Adipose tissue (tissue), 3 donors: Measurements from ENCODE around the gene UBA5. TPM values are rescaled to one million over a fixed set of nuclear protein-coding genes. Genes with fewer than 3 reads are reported as not detected.

Experiments used
- H3K27ac ChIP-seq: one replicate; pipeline ENCODE4 v1.5.1; 2013; ENCODE audit warnings: low read depth, low read length
- WGBS, 3 donors: extraction: QIAGEN DNeasy Blood & Tissue Kit; methylation state at CpG; one replicate each; pipeline ENCODE4 v1.1.7; 2013; 5-methylcytosine and 5-hydroxymethylcytosine counted together
- polyA plus RNA-seq, 3 donors: library from polyadenylated mRNA; stranded (reverse); fragments of 200-250 nt; gene quantifications; one replicate each; pipeline ENCODE4 v1.2.3, GENCODE V29; 2013
- donor health status: healthy with polysubstance abuse.
- donor health status: Bipolar disorder and iron deficiency.
- donor health status: healthy.

UBA5 gene
- polyA plus RNA-seq, 3 donors, result 23.3 to 36.4 (median 29.3) TPM

DNA sequence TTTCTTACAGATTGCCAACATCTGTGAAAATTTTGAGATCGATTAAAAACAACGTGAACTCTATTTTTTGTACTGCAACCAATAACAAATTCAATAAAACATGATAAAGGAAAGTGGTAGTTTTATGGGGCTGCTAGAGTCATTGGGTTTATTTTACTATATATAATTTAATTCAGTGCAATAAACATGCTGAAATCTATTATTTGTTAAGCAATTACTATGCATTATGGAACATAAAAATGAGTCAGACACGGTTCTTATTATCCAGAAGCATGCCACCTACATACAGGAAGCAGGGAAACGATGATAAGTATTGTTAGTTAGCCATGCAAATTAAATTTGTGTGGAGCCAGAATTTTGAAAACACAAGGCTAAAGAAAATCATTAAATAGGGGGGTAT is 34.9 kb downstream of the UBA5 start:
- H3K27ac ChIP-seq, result no peak overlapping the region
- WGBS, 3 donors, result 78 to 86% (median 78%) methylated on average over 4 of the region's 4 CpGs

DNA sequence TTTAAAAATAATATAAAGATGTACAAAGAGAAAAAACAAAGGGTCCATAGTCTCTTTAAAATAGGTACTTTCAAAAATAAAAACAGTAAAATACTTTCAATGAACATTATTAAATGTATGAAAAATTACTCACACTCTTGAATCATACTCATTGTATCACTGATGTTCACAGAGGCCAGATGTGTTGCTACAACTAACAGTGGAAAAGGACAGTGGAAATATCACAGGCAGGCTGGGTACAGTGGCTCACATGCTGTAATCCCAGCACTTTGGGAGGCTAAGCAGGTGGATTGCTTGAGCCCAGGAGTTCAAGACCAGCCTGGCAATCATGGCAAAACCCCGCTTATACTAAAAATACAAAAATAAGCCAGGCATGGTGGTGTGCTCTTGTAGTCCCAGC is 35.3 kb downstream of the UBA5 start:
- WGBS, 3 donors, result 96 to 100% (median 97%) methylated on average over 1 of the region's 1 CpG
- no peak overlapping the region for H3K27ac ChIP-seq

DNA sequence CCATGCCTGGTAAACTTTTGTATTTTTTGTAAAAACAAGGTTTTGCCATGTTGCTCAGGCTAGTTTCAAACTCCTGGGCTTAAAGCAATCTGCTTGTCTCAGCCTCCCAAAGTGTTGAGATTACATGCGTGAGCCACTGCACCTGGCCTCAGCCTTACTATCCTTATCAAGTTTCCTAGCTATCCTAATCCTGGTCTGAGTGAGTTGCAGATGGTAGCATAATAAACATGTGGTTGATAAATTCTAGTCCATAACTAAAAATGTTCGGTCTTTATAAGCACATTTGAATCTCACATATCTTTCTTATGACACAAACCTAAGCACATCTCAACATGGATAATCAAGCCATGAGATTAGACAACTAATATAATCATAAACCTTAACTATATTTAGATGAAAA is 43.6 kb downstream of the UBA5 start:
- 58 to 100% (median 96%) methylated on average over 2 of the region's 2 CpGs for WGBS, 3 donors
- no peak overlapping the region for H3K27ac ChIP-seq

DNA sequence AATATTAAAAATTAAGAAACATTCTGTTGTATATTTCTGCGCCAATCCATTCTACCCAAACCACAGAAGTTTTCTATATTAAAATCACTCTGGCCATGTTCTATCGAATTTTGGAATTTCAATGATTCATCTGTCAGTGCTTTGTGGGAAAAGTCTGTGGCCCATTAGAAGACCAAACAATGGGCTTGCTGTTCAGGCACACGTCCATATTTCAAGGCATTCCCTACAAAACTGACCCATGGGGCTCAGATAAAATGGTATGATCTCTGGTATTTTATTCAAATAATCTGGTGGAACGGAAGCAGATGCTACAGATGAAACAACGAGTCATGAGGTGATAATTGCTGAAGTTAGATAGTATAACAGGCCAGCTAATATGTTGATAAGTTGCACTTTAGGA is 49.6 kb downstream of the UBA5 start:
- H3K27ac ChIP-seq, result no peak overlapping the region

DNA sequence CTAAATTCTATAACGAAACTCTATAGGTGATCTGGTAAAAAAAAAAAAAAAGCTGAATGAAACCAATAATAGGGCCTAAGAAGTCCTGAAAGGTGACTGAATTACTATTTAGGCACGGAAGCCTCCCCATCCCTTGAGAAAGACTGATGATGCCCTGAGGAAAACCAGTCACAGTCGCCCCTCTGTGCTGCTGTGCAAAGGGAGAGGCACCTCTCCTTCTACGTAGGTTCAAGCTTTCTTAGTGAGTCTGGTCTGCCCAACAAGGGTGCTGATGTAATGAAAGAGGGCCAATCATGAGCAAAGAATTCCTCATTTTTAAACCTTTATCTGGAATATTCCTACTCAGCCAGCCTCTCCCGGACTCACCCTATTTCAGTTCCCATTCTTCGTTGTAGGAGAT is 50.2 kb downstream of the UBA5 start:
- H3K27ac ChIP-seq, result no peak overlapping the region
- WGBS, 3 donors, result 96 to 97% (median 97%) methylated on average over 6 of the region's 6 CpGs

More for the DNA sequence above, 49.6 kb downstream of the UBA5 start:
- WGBS, 3 donors, result 87 to 93% (median 91%) methylated on average over 5 of the region's 5 CpGs

DNA sequence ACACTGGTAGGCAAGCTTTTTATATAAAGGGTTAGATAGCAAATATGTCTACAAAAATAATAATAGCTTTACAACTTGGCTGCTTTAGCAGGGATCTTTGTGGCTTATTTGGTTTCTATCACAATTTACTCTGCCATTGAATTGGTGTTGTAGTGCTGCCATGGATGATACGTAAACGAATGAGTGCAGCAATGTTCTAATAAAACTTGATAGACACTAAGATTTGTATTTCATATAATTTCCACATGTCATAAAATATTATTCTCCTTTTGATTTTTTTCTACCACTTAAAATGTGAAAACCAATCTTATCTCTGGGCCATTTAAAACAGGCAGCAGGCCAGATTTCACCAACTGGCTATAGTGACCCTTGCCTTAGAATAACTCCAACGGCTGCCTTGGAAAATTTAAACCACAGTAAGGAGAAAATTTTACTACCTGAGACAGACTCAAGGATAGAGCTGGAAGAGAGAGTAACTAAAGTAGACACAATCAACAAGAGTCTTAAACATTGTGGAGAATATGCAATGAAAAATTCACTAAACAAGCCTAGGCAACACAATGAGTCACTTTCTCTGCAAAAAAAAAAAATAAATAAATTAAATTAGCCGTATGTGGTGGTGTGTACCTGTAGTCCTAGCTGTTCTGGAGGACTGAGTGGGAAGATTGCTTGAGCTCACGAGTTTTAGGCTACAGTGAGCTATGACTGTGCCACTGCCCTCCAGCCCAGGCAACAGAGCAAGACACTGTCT is 54.0 kb downstream of the UBA5 start:
- H3K27ac ChIP-seq, result no peak overlapping the region
- WGBS, 3 donors, result 82 to 93% (median 85%) methylated on average over 5 of the region's 5 CpGs

DNA sequence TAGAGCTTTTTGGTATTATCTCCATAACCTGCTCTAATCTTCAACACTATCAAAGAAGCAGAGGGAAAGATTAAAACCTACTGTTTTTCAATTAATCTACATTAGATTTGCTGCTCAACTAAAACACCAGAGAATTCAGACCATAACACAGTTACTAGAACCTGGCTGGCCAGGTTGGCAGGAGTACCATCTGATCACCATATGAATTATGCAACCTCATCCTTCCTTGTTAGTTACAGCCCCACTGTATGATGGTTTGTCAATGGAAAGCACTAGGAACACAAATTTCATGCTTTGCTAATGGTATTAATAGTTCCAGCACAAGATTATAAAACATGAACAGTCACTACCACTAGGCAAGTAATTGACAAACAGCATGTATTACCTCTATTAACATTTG is 56.2 kb downstream of the UBA5 start:
- no peak overlapping the region for H3K27ac ChIP-seq

DNA sequence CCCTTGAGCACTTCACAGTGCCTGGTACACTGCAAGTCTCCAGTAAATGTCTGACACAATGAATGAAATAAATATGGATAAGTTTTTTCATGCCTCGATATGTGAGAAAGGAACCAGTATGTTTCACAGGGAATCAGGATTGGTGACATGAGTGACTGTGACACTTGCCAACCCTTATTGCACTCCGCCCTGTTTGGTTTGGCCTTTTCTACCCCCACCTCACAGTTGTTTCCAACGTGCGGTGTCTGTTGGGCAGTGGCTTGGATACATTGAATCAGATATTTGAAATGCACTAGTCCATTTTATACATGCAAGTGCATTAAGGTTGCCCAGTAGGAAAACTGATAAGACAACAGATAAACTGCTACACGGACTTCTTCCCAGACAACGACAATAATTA is 60.1 kb downstream of the UBA5 start:
- no peak overlapping the region for H3K27ac ChIP-seq
- 34 to 72% (median 68%) methylated on average over 6 of the region's 6 CpGs for WGBS, 3 donors

DNA sequence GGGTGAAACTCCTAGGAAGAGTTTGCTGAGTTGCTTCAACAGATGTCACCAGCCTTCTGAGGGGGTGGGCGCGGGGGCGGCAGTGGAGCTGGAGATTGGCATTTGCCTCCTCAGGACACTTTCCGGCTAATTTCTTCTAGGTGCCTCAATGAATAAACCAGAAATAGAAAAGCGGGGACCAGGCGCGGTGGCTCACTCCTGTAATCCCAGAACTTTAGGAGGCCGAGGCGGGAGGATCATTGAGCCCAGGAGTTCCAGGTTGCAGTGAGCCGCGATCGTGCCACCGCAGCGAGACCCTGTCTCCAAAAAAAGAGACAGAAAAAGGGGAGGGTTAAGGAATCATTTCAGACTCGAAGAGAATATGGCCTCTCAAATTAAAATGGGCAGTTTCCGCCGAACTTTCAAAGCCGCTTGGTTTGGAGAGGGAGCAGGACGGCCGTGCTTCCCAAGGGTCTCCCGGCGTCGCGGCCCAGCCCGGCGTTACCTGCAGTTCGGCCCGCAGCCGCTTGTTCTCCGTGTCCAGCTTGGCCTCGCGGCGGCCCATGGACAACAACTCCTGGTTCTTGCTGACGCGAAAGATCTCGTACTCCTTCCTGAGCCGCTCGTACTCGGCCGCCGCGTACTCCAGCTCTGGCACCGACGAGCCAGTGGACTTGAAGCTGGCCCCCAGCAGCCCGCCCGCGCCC is 61.5 kb downstream of the UBA5 start:
- WGBS, 3 donors, result 2 to 5% (median 4%) methylated on average over 47 of the region's 47 CpGs
- peak overlapping the region; percentile 70 for H3K27ac ChIP-seq

DNA sequence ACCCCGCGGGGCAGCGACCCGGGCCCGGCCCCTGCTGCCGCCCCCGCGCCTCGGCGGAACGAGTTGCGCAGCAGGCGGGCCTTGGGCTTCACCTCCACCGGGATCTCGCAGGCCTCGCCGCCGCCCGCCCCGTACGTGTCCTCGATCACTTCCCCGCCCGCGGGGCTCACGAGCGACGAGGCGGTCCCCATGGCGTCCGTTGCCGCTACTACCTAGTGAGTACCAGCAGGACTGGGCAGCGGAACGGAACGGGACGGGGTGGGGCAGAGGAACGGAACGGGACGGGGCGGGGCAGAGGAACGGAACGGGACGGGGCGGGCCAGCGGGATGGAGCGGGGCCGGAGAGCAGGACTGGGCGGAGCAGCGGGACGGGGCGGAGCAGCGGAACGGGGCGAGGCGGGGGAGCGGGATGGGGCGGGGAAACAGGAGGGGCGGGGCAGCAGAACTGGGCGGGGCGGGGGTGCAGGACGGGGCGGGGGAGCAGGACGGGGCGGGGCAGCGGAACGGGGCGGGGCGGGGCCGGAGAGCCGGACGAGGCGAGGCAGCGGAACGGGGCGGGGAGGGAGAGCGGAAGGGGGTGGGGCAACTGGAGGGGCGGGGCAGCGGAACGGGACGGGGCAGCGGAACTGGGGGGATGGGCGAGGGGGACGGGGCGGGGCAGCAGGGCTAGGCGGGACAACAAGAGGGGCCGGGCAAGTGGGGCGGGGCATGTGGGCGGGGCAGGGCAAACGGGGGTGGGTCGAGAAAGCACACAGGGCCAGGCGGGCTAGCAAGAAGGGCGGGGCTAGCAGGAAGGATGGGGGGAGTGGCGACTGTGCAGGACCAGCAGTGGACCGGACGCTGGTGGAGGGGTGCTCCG is 62.3 kb downstream of the UBA5 start, which contains the start of gene NPHP3:
NPHP3 (minus strand) TSS at position 245 of the 859 bp plus-strand sequence; CDS start at position 191, 54 bp downstream.
- H3K27ac ChIP-seq, result peak within 1 kb of the TSS; percentile 70
- 1 to 3% (median 1%) methylated on average over 67 to 93 of the region's 96 CpGs for WGBS, 3 donors

DNA sequence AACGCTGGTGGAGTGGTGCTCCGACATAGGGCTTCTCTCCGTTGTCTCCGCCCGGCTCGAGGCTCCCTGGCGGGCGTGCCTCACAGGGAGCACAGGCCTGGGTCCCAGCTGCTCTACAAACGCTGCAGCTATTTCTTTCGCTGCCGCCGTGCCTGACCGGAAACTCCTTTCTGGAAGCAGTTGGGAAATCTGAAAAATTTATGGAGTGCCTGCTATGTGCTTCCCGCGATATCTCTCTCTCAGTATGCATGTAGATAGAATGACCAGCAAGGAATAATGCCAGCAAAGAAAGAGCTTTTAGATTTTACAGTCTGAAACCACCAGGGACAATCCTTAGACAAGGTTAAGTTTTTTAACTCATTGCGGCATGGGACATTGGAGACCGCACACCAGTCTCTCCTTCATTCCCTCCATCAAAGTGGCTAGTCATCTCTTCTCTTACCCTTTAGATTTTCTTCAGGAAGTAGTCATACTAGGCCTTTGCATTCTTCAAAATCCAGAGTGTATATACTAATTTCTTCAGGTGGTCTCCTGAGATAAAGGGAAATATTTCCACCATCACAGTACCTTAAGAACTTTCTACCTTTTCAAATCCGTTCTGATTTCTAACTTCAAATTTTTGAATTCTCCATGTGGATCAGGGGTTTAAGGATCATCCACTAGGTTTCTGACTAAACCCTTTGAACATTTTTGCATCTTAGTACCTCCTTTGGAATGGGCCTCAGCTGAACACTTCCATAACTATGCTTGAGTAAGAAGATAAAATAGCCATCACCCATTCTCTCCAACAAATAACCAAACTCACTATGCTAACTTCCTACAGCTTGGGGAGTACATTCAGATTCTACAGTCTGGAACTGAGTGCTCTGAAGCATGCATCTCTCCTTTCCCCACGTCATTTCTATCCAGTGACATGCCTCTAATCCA is 63.2 kb downstream of the UBA5 start:
- no peak overlapping the region for H3K27ac ChIP-seq
- 9 to 12% (median 11%) methylated on average over 19 of the region's 19 CpGs for WGBS, 3 donors

DNA sequence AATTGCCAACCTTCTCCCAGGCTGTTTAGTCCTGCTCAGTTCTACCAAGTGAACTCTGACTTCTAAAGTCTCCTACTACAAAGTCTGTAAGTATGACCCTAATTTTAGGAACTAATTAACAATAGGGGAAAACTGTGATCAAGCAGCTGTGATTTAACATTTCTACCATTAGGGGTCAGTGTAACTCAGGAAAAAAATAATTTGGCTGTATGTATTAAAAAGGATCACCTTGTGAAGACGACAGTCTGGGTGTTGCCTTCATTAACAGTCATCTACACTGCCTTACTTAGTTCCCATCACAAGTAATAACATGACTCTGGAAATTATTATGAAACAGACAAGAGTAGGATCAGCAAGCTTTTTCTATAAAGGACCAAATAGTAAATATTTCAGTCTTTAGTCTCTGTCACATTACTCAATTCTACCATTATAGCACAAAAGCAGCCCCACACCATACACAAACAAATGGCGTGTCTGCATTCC is 66.3 kb downstream of the UBA5 start:
- no peak overlapping the region for H3K27ac ChIP-seq
- WGBS, 3 donors, result 12 to 29% (median 20%) methylated on average over 2 of the region's 2 CpGs

Other genes with a start within 250 kb of the UBA5 start
- gene DNAJC13, start 242.8 kb upstream of the UBA5 start, polyA plus RNA-seq, result 10 to 100 TPM in 1 of 3 donors, 1 to 10 TPM in 2; 5.7 to 15.3 (median 9.8) TPM
- 1 to 10 TPM in 2 of 3 donors, under 1 TPM in 1; 0.60 to 2.6 (median 1.2) TPM for gene ACKR4, start 63.1 kb upstream of the UBA5 start, polyA plus RNA-seq
- gene ACAD11, start 520 bp upstream of the UBA5 start, polyA plus RNA-seq, result 10 to 100 TPM in 1 of 3 donors, 1 to 10 TPM in 2; 7.1 to 16.2 (median 9.4) TPM
- 10 to 100 TPM in 1 of 3 donors, 1 to 10 TPM in 2; 4.8 to 21.0 (median 8.7) TPM for gene NPHP3, start 62.1 kb downstream of the UBA5 start, polyA plus RNA-seq